ENCODE data around the gene FADS3. TPM values are rescaled to one million over a fixed set of nuclear protein-coding genes. Genes with fewer than 3 reads are reported as not detected.

Gene FADS3
- total RNA-seq, 2 experiments from 2014 or later = 6.9 TPM

DNA sequence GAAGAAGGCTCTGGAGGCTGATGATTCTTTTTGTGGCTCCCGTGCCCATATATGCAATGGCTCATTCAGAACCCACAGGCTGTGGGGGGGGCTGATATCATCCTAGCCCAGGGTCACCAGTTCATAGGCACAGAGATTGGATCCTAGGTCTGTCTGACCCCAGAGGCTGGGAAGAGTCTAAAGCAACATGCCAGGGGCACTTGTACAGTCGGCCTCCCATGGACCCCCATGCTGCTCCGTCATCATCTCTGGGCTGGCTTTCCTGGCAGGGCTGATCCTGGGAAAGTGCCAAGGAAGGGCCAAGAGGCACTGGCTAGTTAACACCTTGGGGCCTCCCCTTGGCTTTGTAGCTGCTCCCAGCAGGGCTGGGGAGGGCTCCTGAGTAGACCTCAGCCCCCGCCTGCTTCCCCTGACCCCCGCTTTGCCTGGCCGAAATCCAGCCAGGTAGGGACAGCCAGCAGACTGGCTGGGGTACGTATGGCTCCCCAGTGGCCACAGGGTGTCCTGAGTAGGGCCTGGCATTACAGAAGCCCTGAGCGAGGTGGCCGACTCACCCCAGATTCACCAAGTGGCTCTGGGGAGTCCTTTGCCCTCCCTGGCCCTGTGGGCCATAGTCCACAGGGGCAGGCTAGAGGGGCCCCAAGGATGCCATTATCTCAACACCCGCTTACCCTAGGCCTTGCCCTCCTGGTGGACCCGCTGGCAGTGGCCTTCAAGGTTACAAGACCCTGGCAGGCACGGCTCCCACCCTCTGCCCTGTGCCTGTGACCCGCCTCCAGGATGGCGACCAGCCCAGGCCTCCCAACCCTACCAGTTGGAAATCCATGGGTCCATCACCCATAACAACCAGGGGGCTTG lies 22.5 kb downstream of the FADS3 start:
- no peak overlapping the region for H3K27ac Mint-ChIP-seq
- no peaks in the 10 kb centered on the region for H3K9me3 ChIP-seq (ENCODE audit: control insufficient read depth in 1 of 2, insufficient read depth in 1 of 2, low read length in 2 of 2)
- no peaks in the 10 kb centered on the region for H3K27me3 ChIP-seq (ENCODE audit: control insufficient read depth in 1 of 2, insufficient read depth in 2 of 2, low read length in 2 of 2)
- H3K9me3 Mint-ChIP-seq = no peaks in the 10 kb centered on the region
- H3K4me3 Mint-ChIP-seq = no peak overlapping the region
- no peak for ATAC-seq (ENCODE audit: poor library complexity)
- H3K36me3 ChIP-seq (ENCODE audit: insufficient read depth, low read length) = no peaks in the 10 kb centered on the region
- CTCF ChIA-PET = interaction anchor here (0.9 to 3.2 kb wide), 2 partner anchors 30 to 239 kb away, joined by 4 to 36 read pairs; no protein-coding TSS in a partner anchor
- H3K4me3 ChIP-seq (ENCODE audit: low read length) = no peak overlapping the region
- H3K4me1 Mint-ChIP-seq (ENCODE audit: low read depth) = peaks cover 5% of the 10 kb centered on the region
- DNase-seq = no peak
- peaks cover 7% of the 10 kb centered on the region for H3K27me3 Mint-ChIP-seq
- H3K36me3 Mint-ChIP-seq (ENCODE audit: low read depth) = no peaks in the 10 kb centered on the region
- H3K4me1 ChIP-seq (ENCODE audit: insufficient read depth, low read length) = peaks cover 7% of the 10 kb centered on the region
- POLR2A ChIA-PET = no interaction called here
- TF ChIP-seq, protein P1, sequence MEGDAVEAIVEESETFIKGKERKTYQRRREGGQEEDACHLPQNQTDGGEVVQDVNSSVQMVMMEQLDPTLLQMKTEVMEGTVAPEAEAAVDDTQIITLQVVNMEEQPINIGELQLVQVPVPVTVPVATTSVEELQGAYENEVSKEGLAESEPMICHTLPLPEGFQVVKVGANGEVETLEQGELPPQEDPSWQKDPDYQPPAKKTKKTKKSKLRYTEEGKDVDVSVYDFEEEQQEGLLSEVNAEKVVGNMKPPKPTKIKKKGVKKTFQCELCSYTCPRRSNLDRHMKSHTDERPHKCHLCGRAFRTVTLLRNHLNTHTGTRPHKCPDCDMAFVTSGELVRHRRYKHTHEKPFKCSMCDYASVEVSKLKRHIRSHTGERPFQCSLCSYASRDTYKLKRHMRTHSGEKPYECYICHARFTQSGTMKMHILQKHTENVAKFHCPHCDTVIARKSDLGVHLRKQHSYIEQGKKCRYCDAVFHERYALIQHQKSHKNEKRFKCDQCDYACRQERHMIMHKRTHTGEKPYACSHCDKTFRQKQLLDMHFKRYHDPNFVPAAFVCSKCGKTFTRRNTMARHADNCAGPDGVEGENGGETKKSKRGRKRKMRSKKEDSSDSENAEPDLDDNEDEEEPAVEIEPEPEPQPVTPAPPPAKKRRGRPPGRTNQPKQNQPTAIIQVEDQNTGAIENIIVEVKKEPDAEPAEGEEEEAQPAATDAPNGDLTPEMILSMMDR (IDR thresholded peaks at IDR 0.05) = no peak
- intact Hi-C loops (cut with DNase I, micrococcal nuclease) = no loop called here
- no peak overlapping the region for H3K27ac ChIP-seq (ENCODE audit: low read depth in 1 of 2, low read length in 2 of 2)

DNA sequence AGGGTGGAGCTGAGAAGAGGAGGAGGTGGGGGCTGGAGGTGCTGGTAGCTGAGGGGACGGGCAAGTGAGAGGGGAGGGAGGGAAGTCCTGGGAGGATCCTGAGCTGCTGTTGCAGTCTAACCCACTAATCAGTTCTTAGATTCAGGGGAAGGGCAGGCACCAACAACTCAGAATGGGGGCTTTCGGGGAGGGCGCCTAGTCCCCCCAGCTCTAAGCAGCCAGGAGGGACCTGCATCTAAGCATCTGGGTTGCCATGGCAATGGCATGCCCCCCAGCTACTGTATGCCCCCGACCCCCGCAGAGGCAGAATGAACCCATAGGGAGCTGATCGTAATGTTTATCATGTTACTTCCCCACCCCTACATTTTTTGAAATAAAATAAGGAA lies 24.4 kb downstream of the FADS3 start:
- no peaks in the 10 kb centered on the region for H3K9me3 ChIP-seq (ENCODE audit: control insufficient read depth in 1 of 2, insufficient read depth in 1 of 2, low read length in 2 of 2)
- no peaks in the 10 kb centered on the region for H3K9me3 Mint-ChIP-seq
- no peaks in the 10 kb centered on the region for H3K36me3 Mint-ChIP-seq (ENCODE audit: low read depth)
- POLR2A ChIA-PET = no interaction called here
- intact Hi-C loops (cut with DNase I, micrococcal nuclease) = no loop called here
- no peaks in the 10 kb centered on the region for H3K36me3 ChIP-seq (ENCODE audit: insufficient read depth, low read length)
- DNase-seq = no peak
- peaks cover 7% of the 10 kb centered on the region for H3K4me1 ChIP-seq (ENCODE audit: insufficient read depth, low read length)
- CTCF ChIA-PET = interaction anchor here (1.8 kb wide), 1 partner anchor 215 kb away, joined by 4 read pairs; no protein-coding TSS in a partner anchor
- peaks cover 5% of the 10 kb centered on the region for H3K4me1 Mint-ChIP-seq (ENCODE audit: low read depth)
- H3K4me3 ChIP-seq (ENCODE audit: low read length) = no peak overlapping the region
- H3K27me3 ChIP-seq (ENCODE audit: control insufficient read depth in 1 of 2, insufficient read depth in 2 of 2, low read length in 2 of 2) = no peaks in the 10 kb centered on the region
- no peak overlapping the region for H3K27ac Mint-ChIP-seq
- H3K27me3 Mint-ChIP-seq = peaks cover 7% of the 10 kb centered on the region
- no peak overlapping the region for H3K27ac ChIP-seq (ENCODE audit: low read depth in 1 of 2, low read length in 2 of 2)
- no peak for ATAC-seq (ENCODE audit: poor library complexity)
- TF ChIP-seq, protein P1 (IDR thresholded peaks at IDR 0.05) = no peak
- no peak overlapping the region for H3K4me3 Mint-ChIP-seq

DNA sequence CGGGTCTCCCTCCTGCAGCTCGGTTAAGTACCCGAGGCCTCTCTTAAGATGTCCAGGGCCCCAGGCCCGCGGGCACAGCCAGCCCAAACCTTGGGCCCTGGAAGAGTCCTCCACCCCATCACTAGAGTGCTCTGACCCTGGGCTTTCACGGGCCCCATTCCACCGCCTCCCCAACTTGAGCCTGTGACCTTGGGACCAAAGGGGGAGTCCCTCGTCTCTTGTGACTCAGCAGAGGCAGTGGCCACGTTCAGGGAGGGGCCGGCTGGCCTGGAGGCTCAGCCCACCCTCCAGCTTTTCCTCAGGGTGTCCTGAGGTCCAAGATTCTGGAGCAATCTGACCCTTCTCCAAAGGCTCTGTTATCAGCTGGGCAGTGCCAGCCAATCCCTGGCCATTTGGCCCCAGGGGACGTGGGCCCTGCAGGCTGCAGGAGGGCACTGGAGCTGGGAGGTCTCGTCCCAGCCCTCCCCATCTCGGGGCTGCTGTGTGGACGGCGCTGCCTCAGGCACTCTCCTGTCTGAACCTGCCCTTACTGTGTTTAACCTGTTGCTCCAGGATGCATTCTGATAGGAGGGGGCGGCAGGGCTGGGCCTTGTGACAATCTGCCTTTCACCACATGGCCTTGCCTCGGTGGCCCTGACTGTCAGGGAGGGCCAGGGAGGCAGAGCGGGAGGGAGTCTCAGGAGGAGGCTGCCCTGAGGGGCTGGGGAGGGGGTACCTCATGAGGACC lies 25.0 kb downstream of the FADS3 start:
- Mint-ChIP-seq H3K9me3 (no peaks in the 10 kb centered on the region), H3K36me3 (ENCODE audit: low read depth) (no peaks in the 10 kb centered on the region), H3K27me3 (peaks cover 6% of the 10 kb centered on the region), H3K4me1 (ENCODE audit: low read depth) (peaks cover 4% of the 10 kb centered on the region), H3K27ac (no peak overlapping the region), H3K4me3 (no peak overlapping the region)
- Histone ChIP-seq H3K27me3 (ENCODE audit: control insufficient read depth in 1 of 2, insufficient read depth in 2 of 2, low read length in 2 of 2) (no peaks in the 10 kb centered on the region), H3K4me3 (ENCODE audit: low read length) (no peak overlapping the region), H3K4me1 (ENCODE audit: insufficient read depth, low read length) (peaks cover 6% of the 10 kb centered on the region), H3K36me3 (ENCODE audit: insufficient read depth, low read length) (no peaks in the 10 kb centered on the region), H3K27ac (ENCODE audit: low read depth in 1 of 2, low read length in 2 of 2) (no peak overlapping the region), H3K9me3 (ENCODE audit: control insufficient read depth in 1 of 2, insufficient read depth in 1 of 2, low read length in 2 of 2) (no peaks in the 10 kb centered on the region)
- ChIA-PET POLR2A (no interaction called here), CTCF (interaction anchor here (1.8 kb wide), 1 partner anchor 215 kb away, joined by 4 read pairs; no protein-coding TSS in a partner anchor)
- intact Hi-C loops (cut with DNase I, micrococcal nuclease) = no loop called here
- no peak for DNase-seq
- no peak for ATAC-seq (ENCODE audit: poor library complexity)
- TF ChIP-seq, protein P1 (IDR thresholded peaks at IDR 0.05) = no peak

All from CD4-positive, alpha-beta T cell (primary cell).